Thoracic aorta (tissue), 2 donors: ENCODE measurements around the gene ATRN. TPM values are rescaled to one million over a fixed set of nuclear protein-coding genes. Genes with fewer than 3 reads are reported as not detected.

Experiments
- ATAC-seq: fragments of 150-250 bp; one replicate; pipeline ENCODE4 v1.8.0; 2017; ENCODE audit warnings: low read depth; ENCODE audit not compliant: insufficient number of reproducible peaks, low FRiP score
- DNase-seq: peaks from one replicate; pipeline ENCODE4 v3.0.0-alpha.2; 2020; ENCODE audit warnings: low spot score
- H3K27ac ChIP-seq, 2 donors: fragments of 200-600 bp; sonication (generic); 1 replicate in 1 of 2; 2 replicates in 1 of 2; pipeline ENCODE4 v1.5.1; 2016; ENCODE audit warnings: mild to moderate bottlenecking in 2 of 2, moderate library complexity in 2 of 2
- H3K27me3 ChIP-seq: fragments of 200-600 bp; sonication (generic); replicated peaks from 2 replicates; pipeline ENCODE4 v1.6.0; 2016; ENCODE audit warnings: mild to moderate bottlenecking; ENCODE audit not compliant: insufficient read depth
- H3K36me3 ChIP-seq: fragments of 200-600 bp; sonication (generic); one replicate; pipeline ENCODE4 v1.5.1; 2016
- H3K4me1 ChIP-seq, 2 donors: fragments of 200-600 bp; sonication (generic); 1 replicate in 1 of 2; 2 replicates in 1 of 2; pipeline versions ENCODE4 v1.5.1 to v1.6.0; 2016; ENCODE audit warnings: low read depth in 2 of 2, mild to moderate bottlenecking in 1 of 2; ENCODE audit not compliant: control insufficient read depth in 1 of 2
- H3K4me3 ChIP-seq: fragments of 200-600 bp; sonication (generic); 2 replicates; pipeline ENCODE4 v1.5.1; 2016; ENCODE audit warnings: mild to moderate bottlenecking
- H3K9me3 ChIP-seq: fragments of 200-600 bp; sonication (generic); 2 replicates; pipeline ENCODE4 v1.5.1; 2016
- CTCF ChIP-seq: fragments of 200-600 bp; sonication (generic); IDR thresholded peaks from one replicate; pipeline ENCODE4 v1.5.1; 2019; ENCODE audit warnings: antibody characterized with exemption
- total RNA-seq, 2 donors: library from RNA; depleted of rRNA; stranded (reverse); fragments of >200 nt; gene quantifications; one replicate each; pipeline versions ENCODE4 v1.1.0 to v1.2.3, GENCODE V29; 2016

ATRN gene
- total RNA-seq, 2 donors from 2014 or later: 25.0 to 32.9 TPM

GRCh38 chr20:3572151-3572550, 101.3 kb downstream of the ATRN start:
- H3K4me3 ChIP-seq: no peak overlapping the region
- H3K27me3 ChIP-seq: no peaks in the 10 kb centered on the region
- H3K9me3 ChIP-seq: no peaks in the 10 kb centered on the region
- H3K4me1 ChIP-seq: no peaks in the 10 kb centered on the region
- no peak overlapping the region for H3K27ac ChIP-seq
- H3K36me3 ChIP-seq: peaks cover 11% of the 10 kb centered on the region
- ATAC-seq: no peak
- TF ChIP-seq CTCF: no peak
- no peak for DNase-seq

GRCh38 chr20:3576363-3576762, 105.5 kb downstream of the ATRN start:
- ATAC-seq: no peak
- H3K4me1 ChIP-seq: no peaks in the 10 kb centered on the region
- H3K36me3 ChIP-seq: peaks cover 24% of the 10 kb centered on the region
- H3K4me3 ChIP-seq: no peak overlapping the region
- TF ChIP-seq CTCF: no peak
- H3K27me3 ChIP-seq: no peaks in the 10 kb centered on the region
- no peak for DNase-seq
- no peak overlapping the region for H3K27ac ChIP-seq
- H3K9me3 ChIP-seq: no peaks in the 10 kb centered on the region

- no peaks in the 10 kb centered on the region for H3K9me3 ChIP-seq
- ATAC-seq (no peak), DNase-seq (no peak)
- no peaks in the 10 kb centered on the region for H3K27me3 ChIP-seq
- H3K36me3 ChIP-seq: peaks cover 25% of the 10 kb centered on the region
- H3K4me1 ChIP-seq: no peaks in the 10 kb centered on the region
- no peak for TF ChIP-seq CTCF
- H3K27ac ChIP-seq: no peak overlapping the region
- no peak overlapping the region for H3K4me3 ChIP-seq
Observed at GRCh38 chr20:3577366-3577765, 106.5 kb downstream of the ATRN start.

GRCh38 chr20:3580412-3580811, 109.6 kb downstream of the ATRN start:
- TF ChIP-seq CTCF: no peak
- H3K4me1 ChIP-seq: no peaks in the 10 kb centered on the region
- no peaks in the 10 kb centered on the region for H3K9me3 ChIP-seq
- H3K4me3 ChIP-seq: no peak overlapping the region
- no peaks in the 10 kb centered on the region for H3K27me3 ChIP-seq
- ATAC-seq: no peak
- H3K36me3 ChIP-seq: peaks cover 42% of the 10 kb centered on the region
- H3K27ac ChIP-seq: no peak overlapping the region
- DNase-seq: no peak

GRCh38 chr20:3583765-3584164, 112.9 kb downstream of the ATRN start:
- no peaks in the 10 kb centered on the region for H3K9me3 ChIP-seq
- no peak for DNase-seq
- no peak for TF ChIP-seq CTCF
- ATAC-seq: no peak
- H3K27me3 ChIP-seq: no peaks in the 10 kb centered on the region
- peaks cover 22% of the 10 kb centered on the region for H3K36me3 ChIP-seq
- H3K27ac ChIP-seq: no peak overlapping the region
- H3K4me1 ChIP-seq: no peaks in the 10 kb centered on the region
- no peak overlapping the region for H3K4me3 ChIP-seq
